ENCODE data around the gene IL1R2.

The IL1R2 gene

GRCh38 chr2:102042196-102043081 lies 50.7 kb downstream of the IL1R2 start:
- H3K79me2 ChIP-seq (ENCODE audit: control insufficient read depth, insufficient read depth, low read length): no peaks in the 10 kb centered on the region
- no peaks in the 10 kb centered on the region for H3K27me3 ChIP-seq (ENCODE audit: insufficient read depth, low read length, poor library complexity)
- H3K4ac ChIP-seq (ENCODE audit: low read depth, low read length): no peak overlapping the region
- H3K4me3 ChIP-seq (ENCODE audit: low read length): no peak overlapping the region
- H2BK15ac ChIP-seq (replicated peaks; ENCODE audit: low read depth): no peak overlapping the region
- no peak overlapping the region for H4K8ac ChIP-seq (ENCODE audit: low read depth, low read length)
- H3K79me1 ChIP-seq (ENCODE audit: low read length): no peaks in the 10 kb centered on the region
- H3K27ac ChIP-seq (ENCODE audit: low read depth, low read length): no peak overlapping the region
- H3K4me2 ChIP-seq (ENCODE audit: low read length): no peak overlapping the region
- WGBS (ENCODE audit: extremely low coverage, insufficient coverage, low lambda C conversion rate): no CpG with 5 or more reads among the region's 4 CpGs
- no peak overlapping the region for H2BK120ac ChIP-seq (ENCODE audit: low read depth, low read length)
- no peak overlapping the region for H3K23ac ChIP-seq (ENCODE audit: low read length)
- no peak overlapping the region for H3K18ac ChIP-seq (ENCODE audit: low read length)
- H3K36me3 ChIP-seq (ENCODE audit: control insufficient read depth, insufficient read depth, low read length): no peaks in the 10 kb centered on the region
- H2BK5ac ChIP-seq (ENCODE audit: low read length): no peak overlapping the region
- no peak overlapping the region for H3K9ac ChIP-seq (ENCODE audit: low read length)
- H2AK5ac ChIP-seq (ENCODE audit: low read length): no peak overlapping the region
- no peaks in the 10 kb centered on the region for H3K4me1 ChIP-seq (ENCODE audit: control insufficient read depth, low read depth, low read length)
- no peak overlapping the region for H3K56ac ChIP-seq (ENCODE audit: low read length)
- DNase-seq: no peak
- no peak overlapping the region for H4K5ac ChIP-seq (ENCODE audit: low read length)

DNA sequence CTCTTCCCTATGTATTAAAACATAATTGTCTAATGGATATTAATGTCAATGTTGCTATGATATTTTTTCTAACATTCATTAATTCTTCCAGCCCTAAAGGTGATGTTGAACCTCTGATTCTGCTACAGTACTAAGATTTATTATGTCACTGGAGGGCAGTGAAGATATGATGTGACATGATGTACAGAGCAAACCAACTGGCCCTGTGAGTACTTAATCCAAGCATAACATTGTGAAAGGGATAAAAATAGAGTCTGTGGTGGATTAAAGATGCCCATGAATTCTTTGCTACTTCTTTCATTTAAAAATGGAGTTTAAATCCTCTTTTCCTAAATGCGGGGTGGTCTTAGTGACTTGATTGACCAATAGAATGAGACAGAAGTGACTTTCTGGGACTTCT lies 51.8 kb downstream of the IL1R2 start:
- no CpG with 5 or more reads among the region's 1 CpG for WGBS (ENCODE audit: extremely low coverage, insufficient coverage, low lambda C conversion rate)
- Histone ChIP-seq H3K4me2 (ENCODE audit: low read length) (no peak overlapping the region), H3K27me3 (ENCODE audit: insufficient read depth, low read length, poor library complexity) (no peaks in the 10 kb centered on the region), H3K4me3 (ENCODE audit: low read length) (no peak overlapping the region), H3K36me3 (ENCODE audit: control insufficient read depth, insufficient read depth, low read length) (no peaks in the 10 kb centered on the region), H3K23ac (ENCODE audit: low read length) (no peak overlapping the region), H3K9ac (ENCODE audit: low read length) (no peak overlapping the region), H3K18ac (ENCODE audit: low read length) (no peak overlapping the region), H3K56ac (ENCODE audit: low read length) (no peak overlapping the region), H2AK5ac (ENCODE audit: low read length) (no peak overlapping the region), H3K4ac (ENCODE audit: low read depth, low read length) (no peak overlapping the region), H4K8ac (ENCODE audit: low read depth, low read length) (no peak overlapping the region), H2BK15ac (replicated peaks; ENCODE audit: low read depth) (no peak overlapping the region), H3K27ac (ENCODE audit: low read depth, low read length) (no peak overlapping the region), H3K79me2 (ENCODE audit: control insufficient read depth, insufficient read depth, low read length) (no peaks in the 10 kb centered on the region), H3K79me1 (ENCODE audit: low read length) (no peaks in the 10 kb centered on the region), H4K5ac (ENCODE audit: low read length) (no peak overlapping the region), H2BK120ac (ENCODE audit: low read depth, low read length) (no peak overlapping the region), H2BK5ac (ENCODE audit: low read length) (no peak overlapping the region), H3K4me1 (ENCODE audit: control insufficient read depth, low read depth, low read length) (no peaks in the 10 kb centered on the region)
- DNase-seq: no peak

- Histone ChIP-seq H3K9ac (ENCODE audit: low read length) (no peak overlapping the region), H2BK5ac (ENCODE audit: low read length) (no peak overlapping the region), H2BK120ac (ENCODE audit: low read depth, low read length) (no peak overlapping the region), H3K4me2 (ENCODE audit: low read length) (no peak overlapping the region), H3K18ac (ENCODE audit: low read length) (no peak overlapping the region), H3K4ac (ENCODE audit: low read depth, low read length) (no peak overlapping the region), H3K23ac (ENCODE audit: low read length) (no peak overlapping the region), H3K36me3 (ENCODE audit: control insufficient read depth, insufficient read depth, low read length) (no peaks in the 10 kb centered on the region), H4K5ac (ENCODE audit: low read length) (no peak overlapping the region), H3K4me1 (ENCODE audit: control insufficient read depth, low read depth, low read length) (no peaks in the 10 kb centered on the region), H3K56ac (ENCODE audit: low read length) (no peak overlapping the region), H4K8ac (ENCODE audit: low read depth, low read length) (no peak overlapping the region), H2BK15ac (replicated peaks; ENCODE audit: low read depth) (no peak overlapping the region), H3K27ac (ENCODE audit: low read depth, low read length) (no peak overlapping the region), H3K4me3 (ENCODE audit: low read length) (no peak overlapping the region), H2AK5ac (ENCODE audit: low read length) (no peak overlapping the region), H3K79me2 (ENCODE audit: control insufficient read depth, insufficient read depth, low read length) (no peaks in the 10 kb centered on the region), H3K27me3 (ENCODE audit: insufficient read depth, low read length, poor library complexity) (no peaks in the 10 kb centered on the region), H3K79me1 (ENCODE audit: low read length) (no peaks in the 10 kb centered on the region)
- DNase-seq: no peak
- no CpG with 5 or more reads among the region's 1 CpG for WGBS (ENCODE audit: extremely low coverage, insufficient coverage, low lambda C conversion rate)
These were observed 52.6 kb downstream of the IL1R2 start for GRCh38 chr2:102044235-102044896.

GRCh38 chr2:102044967-102045489 lies 53.3 kb downstream of the IL1R2 start:
- Histone ChIP-seq H2AK5ac (ENCODE audit: low read length) (no peak overlapping the region), H3K18ac (ENCODE audit: low read length) (no peak overlapping the region), H2BK5ac (ENCODE audit: low read length) (no peak overlapping the region), H4K5ac (ENCODE audit: low read length) (no peak overlapping the region), H4K8ac (ENCODE audit: low read depth, low read length) (no peak overlapping the region), H3K4me2 (ENCODE audit: low read length) (no peak overlapping the region), H3K36me3 (ENCODE audit: control insufficient read depth, insufficient read depth, low read length) (no peaks in the 10 kb centered on the region), H3K56ac (ENCODE audit: low read length) (no peak overlapping the region), H2BK120ac (ENCODE audit: low read depth, low read length) (no peak overlapping the region), H3K27ac (ENCODE audit: low read depth, low read length) (no peak overlapping the region), H2BK15ac (replicated peaks; ENCODE audit: low read depth) (no peak overlapping the region), H3K4ac (ENCODE audit: low read depth, low read length) (no peak overlapping the region), H3K9ac (ENCODE audit: low read length) (no peak overlapping the region), H3K79me1 (ENCODE audit: low read length) (no peaks in the 10 kb centered on the region), H3K4me1 (ENCODE audit: control insufficient read depth, low read depth, low read length) (no peaks in the 10 kb centered on the region), H3K23ac (ENCODE audit: low read length) (no peak overlapping the region), H3K79me2 (ENCODE audit: control insufficient read depth, insufficient read depth, low read length) (no peaks in the 10 kb centered on the region), H3K4me3 (ENCODE audit: low read length) (no peak overlapping the region), H3K27me3 (ENCODE audit: insufficient read depth, low read length, poor library complexity) (no peaks in the 10 kb centered on the region)
- DNase-seq: no peak
- WGBS (ENCODE audit: extremely low coverage, insufficient coverage, low lambda C conversion rate): no CpG with 5 or more reads among the region's 2 CpGs

GRCh38 chr2:102045697-102046096 lies 53.9 kb downstream of the IL1R2 start:
- no peak for DNase-seq
- Histone ChIP-seq H3K4me1 (ENCODE audit: control insufficient read depth, low read depth, low read length) (no peaks in the 10 kb centered on the region), H2BK5ac (ENCODE audit: low read length) (no peak overlapping the region), H3K18ac (ENCODE audit: low read length) (no peak overlapping the region), H3K4me3 (ENCODE audit: low read length) (no peak overlapping the region), H3K36me3 (ENCODE audit: control insufficient read depth, insufficient read depth, low read length) (no peaks in the 10 kb centered on the region), H2BK15ac (replicated peaks; ENCODE audit: low read depth) (no peak overlapping the region), H3K79me1 (ENCODE audit: low read length) (no peaks in the 10 kb centered on the region), H3K27ac (ENCODE audit: low read depth, low read length) (no peak overlapping the region), H3K9ac (ENCODE audit: low read length) (no peak overlapping the region), H3K23ac (ENCODE audit: low read length) (no peak overlapping the region), H4K5ac (ENCODE audit: low read length) (no peak overlapping the region), H2BK120ac (ENCODE audit: low read depth, low read length) (no peak overlapping the region), H3K27me3 (ENCODE audit: insufficient read depth, low read length, poor library complexity) (no peaks in the 10 kb centered on the region), H3K56ac (ENCODE audit: low read length) (no peak overlapping the region), H2AK5ac (ENCODE audit: low read length) (no peak overlapping the region), H3K4ac (ENCODE audit: low read depth, low read length) (no peak overlapping the region), H3K4me2 (ENCODE audit: low read length) (no peak overlapping the region), H4K8ac (ENCODE audit: low read depth, low read length) (no peak overlapping the region), H3K79me2 (ENCODE audit: control insufficient read depth, insufficient read depth, low read length) (no peaks in the 10 kb centered on the region)
- no CpG with 5 or more reads among the region's 6 CpGs for WGBS (ENCODE audit: extremely low coverage, insufficient coverage, low lambda C conversion rate)
